Mesothelial cell of epicardium (in vitro differentiated cells): Measurements from ENCODE around the gene GMPR. TPM values are rescaled to one million over a fixed set of nuclear protein-coding genes. Genes with fewer than 3 reads are reported as not detected.
A peak's percentile ranks its signal among the peaks of the same experiment; 100 is the strongest.

Source experiments
- DNase-seq, 2 experiments: peaks; one replicate each; pipeline ENCODE4 v3.0.0; 2021; ENCODE audit warnings: low spot score in 2 of 2; ENCODE audit not compliant: unreplicated experiment in 2 of 2
- H3K27ac Mint-ChIP-seq: 2 replicates; pipeline ENCODE4 v1.8.0; 2021; ENCODE audit warnings: mixed read lengths
- H3K27me3 Mint-ChIP-seq: 2 replicates; pipeline ENCODE4 v1.8.0; 2021; ENCODE audit warnings: low read depth, mixed read lengths
- H3K36me3 Mint-ChIP-seq: 2 replicates; pipeline ENCODE4 v1.8.0; 2021; ENCODE audit warnings: mixed read lengths
- H3K4me1 Mint-ChIP-seq: 2 replicates; pipeline ENCODE4 v1.8.0; 2021; ENCODE audit warnings: mixed read lengths
- H3K4me3 Mint-ChIP-seq: 2 replicates; pipeline ENCODE4 v1.8.0; 2021; ENCODE audit warnings: mild to moderate bottlenecking, moderate library complexity, mixed read lengths
- H3K9me3 Mint-ChIP-seq: 2 replicates; pipeline ENCODE4 v1.8.0; 2021; ENCODE audit warnings: mixed read lengths
- total RNA-seq: library from RNA; stranded (reverse); gene quantifications from 3 replicates; pipeline ENCODE4 v1.2.1, GENCODE V29; 2021
- TF ChIP-seq, protein P1 (sequence below): fragments of 200-600 bp; sonication (generic); IDR thresholded peaks from one replicate; pipeline ENCODE4 v1.5.0; 2021; ENCODE audit warnings: antibody characterized with exemption; ENCODE audit not compliant: unreplicated experiment

GMPR gene
- total RNA-seq, 1 donor from 2014 or later, result 4.0 TPM

DNA sequence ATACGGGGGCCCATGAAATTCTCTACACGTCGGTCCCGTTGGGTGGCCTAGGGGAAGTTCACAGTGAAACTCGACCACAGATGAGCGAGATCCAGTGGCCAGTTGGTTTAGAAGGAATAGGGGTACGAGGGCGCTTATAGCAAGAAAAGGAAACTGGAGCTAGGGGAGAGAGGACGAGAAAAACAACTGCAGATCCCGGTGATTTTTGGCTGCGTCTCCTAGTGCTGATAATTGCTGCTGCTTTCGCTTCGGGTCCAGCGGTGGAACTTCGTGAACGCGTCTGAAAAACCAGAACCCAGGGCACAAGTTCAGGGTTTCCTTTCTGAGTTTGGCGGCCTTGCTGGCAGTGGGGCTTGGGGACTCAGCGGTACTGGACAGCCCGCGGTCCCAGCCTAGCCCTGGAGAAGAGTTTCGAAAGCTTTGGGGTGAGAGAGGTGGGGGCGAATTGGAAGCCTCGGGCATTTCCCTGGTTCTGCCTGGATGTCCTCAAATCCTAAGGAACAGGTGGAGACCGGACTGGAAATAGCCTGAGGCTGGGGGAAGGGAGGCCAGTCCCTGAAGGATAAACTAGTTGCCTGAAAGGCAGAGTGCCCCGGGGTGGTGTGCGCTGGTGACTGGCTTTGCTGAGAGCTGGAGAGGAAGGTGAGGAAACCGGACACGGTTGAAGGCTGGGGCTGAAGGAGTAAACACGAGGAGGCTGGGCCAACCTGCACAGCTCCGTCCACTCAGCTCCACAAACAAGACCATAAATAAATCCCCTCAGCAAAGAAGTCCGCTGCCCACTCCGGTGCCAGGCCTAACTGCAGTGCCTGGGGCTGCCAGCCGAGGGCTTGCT is 793 bp downstream of the GMPR start:
- no peak for DNase-seq
- Mint-ChIP-seq H3K27me3 (peaks cover 13% of the 10 kb centered on the region), H3K27ac (peak overlapping the region; percentile 37), H3K36me3 (no peaks in the 10 kb centered on the region), H3K4me1 (peaks cover 36% of the 10 kb centered on the region), H3K9me3 (no peaks in the 10 kb centered on the region), H3K4me3 (peak overlapping the region; percentile 83)
- TF ChIP-seq, protein P1, sequence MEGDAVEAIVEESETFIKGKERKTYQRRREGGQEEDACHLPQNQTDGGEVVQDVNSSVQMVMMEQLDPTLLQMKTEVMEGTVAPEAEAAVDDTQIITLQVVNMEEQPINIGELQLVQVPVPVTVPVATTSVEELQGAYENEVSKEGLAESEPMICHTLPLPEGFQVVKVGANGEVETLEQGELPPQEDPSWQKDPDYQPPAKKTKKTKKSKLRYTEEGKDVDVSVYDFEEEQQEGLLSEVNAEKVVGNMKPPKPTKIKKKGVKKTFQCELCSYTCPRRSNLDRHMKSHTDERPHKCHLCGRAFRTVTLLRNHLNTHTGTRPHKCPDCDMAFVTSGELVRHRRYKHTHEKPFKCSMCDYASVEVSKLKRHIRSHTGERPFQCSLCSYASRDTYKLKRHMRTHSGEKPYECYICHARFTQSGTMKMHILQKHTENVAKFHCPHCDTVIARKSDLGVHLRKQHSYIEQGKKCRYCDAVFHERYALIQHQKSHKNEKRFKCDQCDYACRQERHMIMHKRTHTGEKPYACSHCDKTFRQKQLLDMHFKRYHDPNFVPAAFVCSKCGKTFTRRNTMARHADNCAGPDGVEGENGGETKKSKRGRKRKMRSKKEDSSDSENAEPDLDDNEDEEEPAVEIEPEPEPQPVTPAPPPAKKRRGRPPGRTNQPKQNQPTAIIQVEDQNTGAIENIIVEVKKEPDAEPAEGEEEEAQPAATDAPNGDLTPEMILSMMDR, result no peak

DNA sequence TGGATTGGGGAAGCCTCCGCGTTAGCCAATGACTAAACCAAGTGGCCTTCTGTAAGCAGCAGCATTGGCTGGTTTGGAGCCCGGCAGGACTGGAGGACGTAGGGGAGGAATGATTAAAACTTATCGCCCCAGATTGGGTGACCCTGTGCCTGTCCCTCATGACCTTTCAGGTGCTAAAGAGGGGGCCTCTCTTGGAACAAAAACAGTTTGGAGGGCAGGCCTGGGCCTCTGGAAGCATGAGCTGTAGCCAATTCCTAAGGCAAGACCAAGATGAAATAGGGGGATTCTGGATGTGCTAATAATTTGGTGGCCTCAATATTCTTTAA is 1.4 kb downstream of the GMPR start:
- peaks cover 38% of the 10 kb centered on the region for H3K4me1 Mint-ChIP-seq
- H3K36me3 Mint-ChIP-seq, result no peaks in the 10 kb centered on the region
- H3K4me3 Mint-ChIP-seq, result peak overlapping the region; percentile 83
- H3K9me3 Mint-ChIP-seq, result no peaks in the 10 kb centered on the region
- TF ChIP-seq, protein P1, result no peak
- no peak overlapping the region for H3K27ac Mint-ChIP-seq
- H3K27me3 Mint-ChIP-seq, result peaks cover 13% of the 10 kb centered on the region
- DNase-seq, result no peak

DNA sequence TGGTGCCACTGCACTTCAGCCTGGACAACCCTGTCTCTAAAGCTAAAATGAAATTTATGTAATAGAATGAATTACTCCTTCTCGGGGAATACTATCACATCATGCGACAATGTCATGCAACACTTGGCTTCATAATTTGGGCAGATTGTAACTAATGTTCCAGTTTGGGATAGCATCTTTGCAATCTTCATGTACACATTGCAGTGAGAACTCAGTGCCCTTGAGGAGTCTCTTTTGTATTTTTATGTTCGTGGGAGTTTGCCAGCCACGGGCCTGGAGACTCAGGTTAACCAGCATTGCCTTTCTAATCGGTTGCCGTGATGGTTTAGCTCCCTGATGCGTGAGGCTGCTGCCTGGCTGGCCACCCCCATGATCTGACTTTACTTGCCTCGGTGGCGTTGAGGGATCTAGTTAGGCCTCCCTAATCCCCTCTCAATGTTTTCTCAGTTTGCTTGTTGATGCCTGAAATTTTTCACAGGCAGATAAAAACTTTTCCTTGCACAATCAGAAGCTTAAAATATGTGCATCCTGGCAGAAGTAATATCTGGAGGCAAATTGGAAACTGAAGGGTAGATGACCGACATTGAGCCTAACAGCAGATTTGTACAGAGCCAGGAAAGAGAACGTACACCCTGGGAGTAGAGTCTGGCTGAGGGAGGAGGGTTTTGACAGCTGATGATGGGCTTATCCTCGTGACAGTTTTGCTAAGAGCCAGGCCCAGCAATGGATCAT is 2.4 kb downstream of the GMPR start:
- no peak overlapping the region for H3K4me3 Mint-ChIP-seq
- TF ChIP-seq, protein P1, result no peak
- DNase-seq, result no peak
- H3K36me3 Mint-ChIP-seq, result no peaks in the 10 kb centered on the region
- H3K4me1 Mint-ChIP-seq, result peaks cover 39% of the 10 kb centered on the region
- H3K9me3 Mint-ChIP-seq, result no peaks in the 10 kb centered on the region
- H3K27ac Mint-ChIP-seq, result no peak overlapping the region
- peaks cover 13% of the 10 kb centered on the region for H3K27me3 Mint-ChIP-seq

DNA sequence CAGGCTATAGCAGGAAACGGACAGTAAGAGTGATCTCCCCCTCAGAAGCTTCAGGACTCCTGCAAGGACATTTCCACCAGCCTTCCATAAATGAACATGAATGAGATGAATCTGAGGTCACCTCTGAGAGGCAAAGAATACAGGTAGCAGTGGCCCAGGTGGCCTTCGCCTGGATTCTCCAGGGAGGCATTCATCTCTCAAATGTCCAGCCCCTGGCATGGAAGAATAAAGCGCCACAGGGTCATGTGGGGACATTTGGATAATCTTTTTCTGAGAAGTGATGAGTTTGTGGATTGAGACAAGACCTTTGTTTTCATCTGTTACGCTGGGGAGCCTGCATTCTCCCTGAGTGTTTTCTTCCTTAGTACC is 2.9 kb downstream of the GMPR start:
- Mint-ChIP-seq H3K9me3 (no peaks in the 10 kb centered on the region), H3K27ac (no peak overlapping the region), H3K4me3 (no peak overlapping the region), H3K27me3 (peaks cover 16% of the 10 kb centered on the region), H3K36me3 (no peaks in the 10 kb centered on the region), H3K4me1 (peaks cover 33% of the 10 kb centered on the region)
- TF ChIP-seq, protein P1, result no peak
- no peak for DNase-seq

DNA sequence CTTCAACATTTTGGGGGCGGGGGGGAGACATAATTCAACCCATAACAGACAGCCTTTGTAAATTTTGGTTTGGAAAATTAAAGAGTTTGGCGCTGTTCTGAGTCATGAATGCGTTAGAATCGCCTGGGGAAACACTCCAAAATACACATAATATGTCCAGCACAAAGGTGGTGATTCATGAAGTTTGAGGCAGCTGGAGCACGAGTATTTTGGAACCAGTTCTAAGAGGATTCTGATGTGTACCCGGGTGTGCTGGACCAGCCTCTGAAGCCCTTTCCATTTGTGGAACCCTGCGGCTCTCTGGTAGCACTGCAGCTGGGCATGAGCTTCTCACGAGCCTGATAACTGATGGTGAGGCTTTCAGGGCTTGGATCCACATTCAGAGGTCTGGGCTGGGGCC is 4.7 kb downstream of the GMPR start:
- H3K36me3 Mint-ChIP-seq, result no peaks in the 10 kb centered on the region
- peaks cover 27% of the 10 kb centered on the region for H3K4me1 Mint-ChIP-seq
- no peak overlapping the region for H3K4me3 Mint-ChIP-seq
- no peaks in the 10 kb centered on the region for H3K9me3 Mint-ChIP-seq
- H3K27me3 Mint-ChIP-seq, result peaks cover 18% of the 10 kb centered on the region
- DNase-seq, result no peak
- TF ChIP-seq, protein P1, result no peak
- no peak overlapping the region for H3K27ac Mint-ChIP-seq
